PC-3 (cell line): Measurements from ENCODE around the gene CHTOP. TPM values are rescaled to one million over a fixed set of nuclear protein-coding genes. Genes with fewer than 3 reads are reported as not detected.

ENCODE experiments used
- ATAC-seq: fragments of 200-7000 bp; cut with Tn5 transposase; 2 replicates; pipeline ENCODE4 v1.9.1; 2020; ENCODE audit warnings: mild to moderate bottlenecking, moderate library complexity
- BruUV-seq: library from RNA; stranded (reverse); fragments of 400-500 nt; replicated peaks from 2 replicates; lab custom pipeline; 2021; lab: Mats Ljungman, UMichigan
- CTCF ChIA-PET: fragments of 300-600 bp; sonication (Branson Sonifier 250); formaldehyde crosslinking; loops from one replicate; lab custom pipeline; 2022; ENCODE audit warnings: antibody characterized with exemption; lab: Charles Lee
- POLR2A ChIA-PET: fragments of 300-600 bp; sonication (Branson Sonifier 250); formaldehyde crosslinking; loops from one replicate; lab custom pipeline; 2022; ENCODE audit warnings: antibody characterized with exemption; ENCODE audit not compliant: unreplicated experiment; lab: Charles Lee
- DNase-seq: peaks from one replicate; pipeline ENCODE4 v3.0.0-alpha.2; 2015
- H2AFZ ChIP-seq: fragments of 300-600 bp; sonication (generic); 2 replicates; pipeline ENCODE4 v1.6.0; 2016; ENCODE audit warnings: antibody characterized with exemption, low read length
- H3F3A ChIP-seq: fragments of 300-600 bp; sonication (generic); one replicate; pipeline ENCODE4 v1.6.0; 2017; ENCODE audit warnings: antibody characterized with exemption, low read length, control low read depth, mild to moderate bottlenecking; ENCODE audit not compliant: unreplicated experiment
- H3K27ac ChIP-seq: fragments of 300-600 bp; sonication (generic); 2 replicates; pipeline ENCODE4 v1.5.1; 2016; ENCODE audit warnings: mild to moderate bottlenecking, low read length
- H3K27me3 ChIP-seq: fragments of 300-600 bp; sonication (generic); 2 replicates; pipeline ENCODE4 v1.6.1; 2016; ENCODE audit warnings: low read length, mixed read lengths
- H3K36me3 ChIP-seq: fragments of 300-600 bp; sonication (generic); 2 replicates; pipeline ENCODE4 v1.6.1; 2016; ENCODE audit warnings: low read depth, mixed run types, low read length, mixed read lengths
- H3K4me1 ChIP-seq: fragments of 300-600 bp; sonication (generic); 2 replicates; pipeline ENCODE4 v1.5.1; 2016; ENCODE audit warnings: low read length; ENCODE audit not compliant: insufficient read depth
- H3K4me2 ChIP-seq: fragments of 300-600 bp; sonication (generic); 2 replicates; pipeline ENCODE4 v1.6.0; 2016; ENCODE audit warnings: low read length
- H3K4me3 ChIP-seq: fragments of 300-600 bp; sonication (generic); 2 replicates; pipeline ENCODE4 v1.5.1; 2016; ENCODE audit warnings: mild to moderate bottlenecking, low read length, mixed read lengths
- H3K79me2 ChIP-seq: fragments of 300-600 bp; sonication (generic); 2 replicates; pipeline ENCODE4 v1.6.1; 2017; ENCODE audit warnings: low read length, mixed read lengths
- H3K9ac ChIP-seq: fragments of 300-600 bp; sonication (generic); 2 replicates; pipeline ENCODE4 v1.6.0; 2016; ENCODE audit warnings: mild to moderate bottlenecking, low read length
- H3K9me2 ChIP-seq: fragments of 300-600 bp; sonication (generic); replicated peaks from 2 replicates; pipeline ENCODE4 v1.6.1; 2016; ENCODE audit warnings: mixed run types, low read length, mixed read lengths
- H3K9me3 ChIP-seq: fragments of 300-600 bp; sonication (generic); 2 replicates; pipeline ENCODE4 v1.6.1; 2016; ENCODE audit warnings: low read length, mixed read lengths
- H4K20me1 ChIP-seq: fragments of 300-600 bp; sonication (generic); 2 replicates; pipeline ENCODE4 v1.6.1; 2016; ENCODE audit warnings: low read length, mixed read lengths
- EZH2 ChIP-seq: fragments of 300-600 bp; sonication (generic); IDR thresholded peaks from one replicate; pipeline ENCODE4 v1.6.1; 2017; ENCODE audit warnings: antibody characterized with exemption, mild to moderate bottlenecking, low read length; ENCODE audit not compliant: unreplicated experiment
- EZH2phosphoT487 ChIP-seq: fragments of 300-600 bp; sonication (generic); IDR thresholded peaks from 2 replicates; pipeline ENCODE4 v1.6.1; 2018; ENCODE audit warnings: mild to moderate bottlenecking, antibody characterized with exemption, low read length, borderline replicate concordance
- intact Hi-C: fragments of 100-400 bp; cut with micrococcal nuclease; formaldehyde crosslinking; loops from 2 replicates; pipeline ENCODE4 v1.9.0; 2023
- total RNA-seq: library from RNA; depleted of rRNA; stranded (reverse); fragments of >200 nt; gene quantifications from 2 replicates; pipeline ENCODE4 v1.2.3, GENCODE V29; 2014
- TF ChIP-seq, protein P1 (sequence below): fragments of 300-600 bp; sonication (generic); conservative IDR thresholded peaks from 2 replicates; pipeline ENCODE4 v1.5.1; 2017; ENCODE audit warnings: antibody characterized with exemption, low read depth, mild to moderate bottlenecking, low read length

The CHTOP gene
- total RNA-seq, 1 experiment from 2014 or later: 101 TPM

GRCh38 chr1:153606194-153606593 is 27.7 kb upstream of the CHTOP start:
- H2AFZ ChIP-seq: no peak overlapping the region
- intact Hi-C loops: no loop called here
- no peaks in the 10 kb centered on the region for H3K9me2 ChIP-seq
- no peak for TF ChIP-seq EZH2
- TF ChIP-seq, protein P1, sequence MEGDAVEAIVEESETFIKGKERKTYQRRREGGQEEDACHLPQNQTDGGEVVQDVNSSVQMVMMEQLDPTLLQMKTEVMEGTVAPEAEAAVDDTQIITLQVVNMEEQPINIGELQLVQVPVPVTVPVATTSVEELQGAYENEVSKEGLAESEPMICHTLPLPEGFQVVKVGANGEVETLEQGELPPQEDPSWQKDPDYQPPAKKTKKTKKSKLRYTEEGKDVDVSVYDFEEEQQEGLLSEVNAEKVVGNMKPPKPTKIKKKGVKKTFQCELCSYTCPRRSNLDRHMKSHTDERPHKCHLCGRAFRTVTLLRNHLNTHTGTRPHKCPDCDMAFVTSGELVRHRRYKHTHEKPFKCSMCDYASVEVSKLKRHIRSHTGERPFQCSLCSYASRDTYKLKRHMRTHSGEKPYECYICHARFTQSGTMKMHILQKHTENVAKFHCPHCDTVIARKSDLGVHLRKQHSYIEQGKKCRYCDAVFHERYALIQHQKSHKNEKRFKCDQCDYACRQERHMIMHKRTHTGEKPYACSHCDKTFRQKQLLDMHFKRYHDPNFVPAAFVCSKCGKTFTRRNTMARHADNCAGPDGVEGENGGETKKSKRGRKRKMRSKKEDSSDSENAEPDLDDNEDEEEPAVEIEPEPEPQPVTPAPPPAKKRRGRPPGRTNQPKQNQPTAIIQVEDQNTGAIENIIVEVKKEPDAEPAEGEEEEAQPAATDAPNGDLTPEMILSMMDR: no peak
- TF ChIP-seq EZH2phosphoT487: no peak
- H3K9me3 ChIP-seq: no peaks in the 10 kb centered on the region
- H3K9ac ChIP-seq: no peak overlapping the region
- ATAC-seq: no peak
- H3F3A ChIP-seq: peaks cover 12% of the 10 kb centered on the region
- no peak overlapping the region for H3K4me2 ChIP-seq
- H3K79me2 ChIP-seq: peaks cover 42% of the 10 kb centered on the region
- no peaks in the 10 kb centered on the region for H4K20me1 ChIP-seq
- peaks cover 40% of the 10 kb centered on the region for H3K4me1 ChIP-seq
- H3K27me3 ChIP-seq: no peaks in the 10 kb centered on the region
- DNase-seq: no peak
- H3K4me3 ChIP-seq: no peak overlapping the region
- no TSS peak for BruUV-seq
- ChIA-PET POLR2A (no interaction called here), CTCF (no interaction called here)
- H3K36me3 ChIP-seq: peaks cover 43% of the 10 kb centered on the region
- 0 out of 2 replicates have a peak overlapping the region, but pooled peaks have one; percentile 100 for H3K27ac ChIP-seq

DNA sequence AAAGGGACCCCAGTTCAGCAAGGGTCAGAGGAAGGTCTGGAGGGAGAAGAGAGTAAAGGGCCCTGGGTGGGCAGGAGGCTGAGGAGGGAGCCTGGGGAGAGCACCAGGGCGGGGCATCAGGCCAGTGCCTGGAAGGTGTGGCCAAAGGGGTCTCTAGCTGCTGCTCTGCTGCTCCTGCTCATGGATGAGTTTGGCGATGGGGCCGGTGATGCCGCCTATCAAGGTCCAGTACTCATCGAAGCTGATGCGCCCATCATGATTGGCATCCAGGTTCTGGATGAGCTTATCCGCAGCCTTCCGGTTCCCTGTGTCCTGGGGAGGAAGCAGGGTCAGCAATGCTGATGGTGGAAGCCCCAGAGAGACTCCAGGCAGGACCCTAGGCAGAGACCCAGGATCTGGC is 26.5 kb upstream of the CHTOP start:
- intact Hi-C loops: no loop called here
- BruUV-seq: no TSS peak
- Histone ChIP-seq H3K4me2 (peak overlapping the region; percentile 95), H3K9ac (peak overlapping the region; percentile 97), H3K9me3 (no peaks in the 10 kb centered on the region), H3K4me1 (peaks cover 42% of the 10 kb centered on the region), H3K27me3 (no peaks in the 10 kb centered on the region), H3K4me3 (peak overlapping the region; percentile 68; the same call in 1 of the 2 replicates), H2AFZ (no peak overlapping the region), H3K79me2 (peaks cover 54% of the 10 kb centered on the region), H3F3A (peaks cover 23% of the 10 kb centered on the region), H3K27ac (peak overlapping the region; percentile 100), H3K9me2 (no peaks in the 10 kb centered on the region), H4K20me1 (no peaks in the 10 kb centered on the region), H3K36me3 (peaks cover 41% of the 10 kb centered on the region)
- no peak for ATAC-seq
- TF ChIP-seq EZH2phosphoT487 (no peak), EZH2 (no peak)
- TF ChIP-seq, protein P1: no peak
- DNase-seq: no peak
- ChIA-PET CTCF (no interaction called here), POLR2A (interaction anchor here (0.5 kb wide), 2 partner anchors 10 to 101 kb away, joined by 3 to 7 read pairs; no protein-coding TSS in a partner anchor)

- Histone ChIP-seq H3K79me2 (peaks cover 62% of the 10 kb centered on the region), H3K9me3 (no peaks in the 10 kb centered on the region), H4K20me1 (no peaks in the 10 kb centered on the region), H3K36me3 (peaks cover 40% of the 10 kb centered on the region), H2AFZ (no peak overlapping the region), H3F3A (peaks cover 23% of the 10 kb centered on the region), H3K27me3 (no peaks in the 10 kb centered on the region), H3K27ac (peak overlapping the region; percentile 100), H3K4me3 (peak overlapping the region; percentile 68), H3K4me1 (peaks cover 43% of the 10 kb centered on the region), H3K9ac (peak overlapping the region; percentile 97), H3K9me2 (no peaks in the 10 kb centered on the region), H3K4me2 (peak overlapping the region; percentile 95)
- TF ChIP-seq, protein P1: no peak
- TF ChIP-seq EZH2 (no peak), EZH2phosphoT487 (no peak)
- POLR2A ChIA-PET: interaction anchor here (0.6 to 0.9 kb wide), 3 partner anchors 26 to 100 kb away, joined by 3 to 9 read pairs (median 4); partner anchors contain the start of gene CHTOP
- peak; percentile 72 for DNase-seq
- BruUV-seq: TSS peak; percentile 21
- CTCF ChIA-PET: no interaction called here
- ATAC-seq: no peak
- intact Hi-C loops: loop anchor here (2.0 kb wide), 3 partner anchors 35 to 75 kb away; partner anchors contain the start of gene ILF2
Observed at GRCh38 chr1:153608089-153608682, 25.7 kb upstream of the CHTOP start.
